ENCODE measurements around the gene ALPK3.
A peak's percentile ranks its signal among the peaks of the same experiment; 100 is the strongest.
"Not testable (repeated sequence)": the region's sequence is repeated elsewhere in the genome, so short reads cannot be mapped to it uniquely, and the experiment has no call there.

ALPK3 gene

DNA sequence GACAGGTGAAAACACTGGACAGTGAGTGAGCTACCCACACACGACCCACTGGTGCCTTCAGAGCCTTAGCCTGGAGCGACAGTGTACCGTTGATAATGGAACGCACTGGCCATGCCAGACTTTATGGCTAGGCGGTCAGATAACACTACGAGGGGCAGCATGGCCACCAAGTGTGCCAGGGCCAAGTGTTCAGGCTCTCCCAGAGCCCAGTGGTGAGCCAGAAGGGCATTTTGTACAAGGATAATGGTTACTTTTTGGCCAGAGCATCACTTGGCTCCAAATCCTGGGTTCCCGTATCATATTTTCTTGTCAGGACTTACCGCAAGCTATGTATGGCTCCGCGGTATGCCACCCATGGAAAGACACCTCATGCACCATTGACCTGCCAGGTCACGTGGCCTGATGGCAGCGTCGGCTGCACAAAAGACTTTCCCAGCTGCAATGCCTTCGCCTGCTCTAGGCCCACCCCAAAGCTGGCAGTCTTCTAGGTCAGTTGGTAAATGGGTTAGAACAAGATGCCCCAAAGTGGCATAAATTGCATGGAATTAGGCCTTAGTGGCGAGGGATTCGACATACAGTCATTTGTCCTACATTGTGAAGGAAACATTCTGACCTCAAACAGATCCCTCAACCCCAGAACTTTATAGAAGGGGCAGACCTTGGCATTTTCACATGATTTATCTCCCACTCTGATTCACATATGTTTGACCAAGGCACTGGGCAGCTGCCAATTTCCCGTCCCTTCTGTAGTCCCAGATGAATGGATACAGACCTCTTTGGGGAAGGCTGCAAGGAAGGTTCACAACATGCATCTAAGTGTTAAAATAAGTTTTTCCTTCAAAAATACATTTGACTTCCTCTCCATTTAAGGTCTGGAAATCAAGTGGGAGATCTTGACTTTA, 55.1 kb downstream of the ALPK3 start:
- Mint-ChIP-seq H3K9me3 (no peaks in the 10 kb centered on the region), H3K27me3 (ENCODE audit: low read depth) (peaks cover 6% of the 10 kb centered on the region), H3K4me3 (no peak overlapping the region), H3K4me1 (ENCODE audit: low read depth) (peaks cover 4% of the 10 kb centered on the region), H3K27ac (no peak overlapping the region), H3K36me3 (ENCODE audit: low read depth) (no peaks in the 10 kb centered on the region)
- DNase-seq (ENCODE audit: low spot score), result no peak

DNA sequence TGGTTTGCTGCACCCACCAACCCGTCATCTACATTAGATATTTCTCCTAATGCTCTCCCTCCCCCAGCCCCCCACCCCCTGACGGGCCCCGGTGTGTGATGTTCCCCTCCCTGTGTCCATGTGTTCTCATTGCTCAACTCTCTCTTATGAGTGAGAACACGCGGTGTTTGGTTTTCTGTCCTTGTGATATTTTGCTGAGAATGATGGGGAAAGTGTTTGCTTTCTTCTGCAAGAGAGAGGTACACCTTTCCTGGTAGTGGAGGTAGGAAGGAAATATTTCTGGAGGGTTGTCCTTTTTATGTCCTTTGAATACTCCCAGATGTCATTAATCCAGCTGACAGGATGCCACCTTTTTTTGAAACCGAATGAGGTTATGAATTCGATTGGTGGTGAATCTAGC, 56.8 kb downstream of the ALPK3 start:
- Mint-ChIP-seq H3K4me3 (no peak overlapping the region), H3K27ac (no peak overlapping the region), H3K4me1 (ENCODE audit: low read depth) (peaks cover 4% of the 10 kb centered on the region), H3K27me3 (ENCODE audit: low read depth) (peaks cover 7% of the 10 kb centered on the region), H3K9me3 (no peaks in the 10 kb centered on the region), H3K36me3 (ENCODE audit: low read depth) (no peaks in the 10 kb centered on the region)
- DNase-seq (ENCODE audit: low spot score), result no peak

DNA sequence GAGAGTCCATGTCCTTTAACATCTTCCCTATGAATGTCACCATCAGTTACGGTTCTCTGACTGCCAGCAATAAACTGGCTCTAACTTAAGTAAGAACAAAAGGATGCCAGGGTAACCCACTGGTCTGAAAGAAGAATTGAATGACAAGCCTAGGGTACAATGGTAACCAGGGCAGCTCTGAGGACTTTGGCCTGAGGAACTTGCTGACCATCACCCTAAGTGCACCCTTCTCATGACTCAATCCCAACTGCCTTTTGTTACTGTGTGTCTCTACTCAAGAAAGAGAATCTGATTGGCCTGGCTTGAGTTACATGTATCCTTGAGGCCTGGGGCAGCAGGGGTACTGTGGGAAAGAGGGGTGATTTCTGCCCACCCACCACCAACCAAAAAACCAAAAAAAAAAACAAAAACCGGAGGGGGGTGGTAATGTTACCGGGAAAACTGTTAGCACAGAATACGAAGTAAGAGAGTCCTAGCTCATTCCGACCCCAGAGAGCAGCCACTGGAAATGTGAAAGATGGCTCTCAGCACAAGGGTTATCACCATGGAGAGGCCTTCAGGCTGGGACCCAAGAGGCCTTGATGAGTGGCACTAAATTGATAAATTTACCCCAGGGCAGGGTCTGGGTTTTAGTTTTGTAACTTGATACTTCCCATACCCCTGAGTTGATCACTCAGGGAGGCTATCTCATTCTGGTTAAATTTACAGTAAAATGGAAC, 58.0 kb downstream of the ALPK3 start:
- no peaks in the 10 kb centered on the region for H3K9me3 Mint-ChIP-seq
- no peak overlapping the region for H3K27ac Mint-ChIP-seq
- H3K4me3 Mint-ChIP-seq, result no peak overlapping the region
- H3K36me3 Mint-ChIP-seq (ENCODE audit: low read depth), result no peaks in the 10 kb centered on the region
- H3K27me3 Mint-ChIP-seq (ENCODE audit: low read depth), result peaks cover 7% of the 10 kb centered on the region
- DNase-seq (ENCODE audit: low spot score), result no peak
- H3K4me1 Mint-ChIP-seq (ENCODE audit: low read depth), result peaks cover 4% of the 10 kb centered on the region

DNA sequence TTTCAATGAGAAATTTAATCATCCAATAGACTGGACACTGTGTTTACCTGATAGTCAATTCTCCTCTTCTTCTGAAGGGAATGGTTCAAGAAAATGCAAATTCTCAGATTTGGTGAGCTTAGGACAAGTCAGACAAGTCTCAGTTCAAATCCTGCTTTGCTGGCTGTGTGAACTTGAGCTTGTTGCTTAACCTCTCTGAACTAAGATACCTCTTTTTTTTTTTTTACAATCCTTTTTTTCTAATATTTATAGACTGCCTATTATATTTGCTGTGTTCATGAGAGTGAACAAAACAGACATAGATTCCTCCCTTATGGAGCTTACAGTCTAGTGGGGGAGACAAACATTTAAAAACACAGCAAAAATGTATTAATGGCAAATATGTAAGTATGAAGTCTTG, 59.1 kb downstream of the ALPK3 start:
- Mint-ChIP-seq H3K27ac (no peak overlapping the region), H3K4me3 (no peak overlapping the region), H3K9me3 (no peaks in the 10 kb centered on the region), H3K36me3 (ENCODE audit: low read depth) (no peaks in the 10 kb centered on the region), H3K27me3 (ENCODE audit: low read depth) (peaks cover 7% of the 10 kb centered on the region), H3K4me1 (ENCODE audit: low read depth) (peaks cover 4% of the 10 kb centered on the region)
- DNase-seq (ENCODE audit: low spot score), result no peak

DNA sequence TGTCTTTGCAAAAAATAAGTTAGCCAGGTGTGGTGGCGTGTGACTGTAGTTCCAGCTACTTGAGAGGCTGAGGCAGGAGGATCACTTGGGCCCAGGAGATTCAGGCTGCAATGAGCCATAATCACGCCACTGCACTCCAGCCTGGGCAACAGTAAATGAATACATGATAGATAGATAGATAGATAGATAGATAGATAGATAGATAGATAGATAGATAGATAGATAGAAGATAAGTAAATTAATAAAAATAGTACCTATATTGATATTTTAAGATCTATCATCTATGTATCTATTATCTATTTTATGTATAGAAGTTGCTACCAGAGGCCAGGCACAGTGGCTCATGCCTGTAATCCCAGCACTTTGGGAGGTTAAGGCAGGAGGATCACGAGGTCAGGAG, 60.5 kb downstream of the ALPK3 start:
- H3K4me1 Mint-ChIP-seq (ENCODE audit: low read depth); H3K9me3 Mint-ChIP-seq; DNase-seq (ENCODE audit: low spot score); H3K27me3 Mint-ChIP-seq (ENCODE audit: low read depth); H3K27ac Mint-ChIP-seq; H3K4me3 Mint-ChIP-seq; H3K36me3 Mint-ChIP-seq (ENCODE audit: low read depth): not testable (repeated sequence)

DNA sequence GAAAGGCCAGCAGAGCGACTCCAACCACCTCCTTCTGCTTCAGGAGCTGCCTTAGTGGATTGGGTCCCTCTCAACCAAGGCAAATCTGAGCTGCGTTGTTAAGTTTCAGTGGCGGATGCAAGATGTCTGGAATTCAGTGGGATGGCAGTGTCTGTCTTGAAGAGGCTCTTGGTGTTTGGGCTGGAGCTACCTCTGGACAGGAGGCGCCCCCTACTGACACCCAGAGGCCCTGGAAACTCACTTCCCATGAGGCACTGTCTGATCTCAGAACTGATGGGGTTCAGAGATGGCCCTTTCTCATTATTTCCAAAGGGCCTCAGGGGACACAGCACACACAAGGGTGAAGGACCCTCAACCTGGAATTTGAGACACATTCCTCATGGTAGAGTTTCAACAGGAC, 61.3 kb downstream of the ALPK3 start:
- Mint-ChIP-seq H3K27ac (no peak overlapping the region), H3K9me3 (no peaks in the 10 kb centered on the region), H3K4me1 (ENCODE audit: low read depth) (peaks cover 4% of the 10 kb centered on the region)

DNA sequence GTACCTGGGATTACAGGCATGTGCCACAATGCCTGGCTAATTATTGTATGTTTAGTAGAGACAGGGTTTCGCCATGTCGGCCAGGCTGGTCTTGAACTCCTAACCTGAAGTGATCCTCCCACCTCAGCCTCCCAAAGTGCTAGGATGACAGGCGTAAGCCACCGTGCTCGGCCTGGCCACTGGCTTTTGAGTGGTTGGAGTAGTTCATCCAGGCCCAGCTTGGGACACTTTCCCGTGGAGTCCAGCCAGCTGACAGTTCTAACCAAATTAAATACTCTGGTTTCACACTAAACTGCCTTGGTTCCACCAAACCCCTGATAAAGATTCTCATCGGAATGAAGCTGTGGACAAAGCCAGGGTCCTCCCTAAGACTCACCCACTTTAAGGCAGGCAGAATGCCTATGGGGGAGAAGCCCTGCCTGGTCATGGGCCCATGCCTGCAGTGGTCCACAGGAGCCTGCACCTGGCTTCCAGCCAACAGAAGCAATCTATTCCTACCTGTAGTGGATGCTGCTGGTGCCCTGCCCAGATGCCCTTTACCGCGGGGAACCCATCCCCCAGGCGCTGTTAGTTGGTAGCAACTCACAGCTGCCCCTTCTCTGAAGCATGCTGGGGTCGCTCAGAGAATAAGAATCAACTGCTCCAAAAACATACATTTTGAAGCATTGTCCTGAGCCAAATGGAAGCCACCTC, 62.1 kb downstream of the ALPK3 start:
- H3K4me3 Mint-ChIP-seq, result no peak overlapping the region
- H3K4me1 Mint-ChIP-seq (ENCODE audit: low read depth), result peaks cover 4% of the 10 kb centered on the region
- H3K9me3 Mint-ChIP-seq, result no peaks in the 10 kb centered on the region
- H3K36me3 Mint-ChIP-seq (ENCODE audit: low read depth), result no peaks in the 10 kb centered on the region
- peaks cover 5% of the 10 kb centered on the region for H3K27me3 Mint-ChIP-seq (ENCODE audit: low read depth)
- no peak for DNase-seq (ENCODE audit: low spot score)
- no peak overlapping the region for H3K27ac Mint-ChIP-seq

More for the DNA sequence above, 61.3 kb downstream of the ALPK3 start:
- DNase-seq (ENCODE audit: low spot score), result peak; percentile 42
- Mint-ChIP-seq H3K27me3 (ENCODE audit: low read depth) (peaks cover 7% of the 10 kb centered on the region), H3K4me3 (no peak overlapping the region), H3K36me3 (ENCODE audit: low read depth) (no peaks in the 10 kb centered on the region)

DNA sequence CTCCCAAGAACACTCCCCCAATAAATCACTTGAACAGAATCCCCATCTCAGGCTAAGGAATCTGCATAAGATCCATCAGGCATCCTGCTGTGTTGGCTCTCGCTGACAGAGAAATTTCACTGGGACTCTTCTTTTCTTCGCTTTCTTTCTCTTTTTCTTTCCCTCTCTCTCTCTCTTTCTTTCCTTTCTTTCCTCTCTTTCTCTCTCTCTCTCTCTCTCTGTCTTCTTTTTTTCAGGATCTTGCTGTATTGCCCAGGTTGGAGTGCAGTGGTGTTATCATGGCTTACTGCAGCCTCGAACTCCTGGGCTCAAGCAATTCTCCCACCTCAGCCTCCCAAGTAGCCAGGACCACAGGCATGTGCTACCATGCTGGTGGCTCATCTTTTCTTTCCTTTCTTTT, 62.9 kb downstream of the ALPK3 start:
- Mint-ChIP-seq H3K27ac (no peak overlapping the region), H3K36me3 (ENCODE audit: low read depth) (no peaks in the 10 kb centered on the region), H3K9me3 (no peaks in the 10 kb centered on the region), H3K4me1 (ENCODE audit: low read depth) (peaks cover 4% of the 10 kb centered on the region), H3K27me3 (ENCODE audit: low read depth) (peaks cover 5% of the 10 kb centered on the region), H3K4me3 (no peak overlapping the region)
- no peak for DNase-seq (ENCODE audit: low spot score)

DNA sequence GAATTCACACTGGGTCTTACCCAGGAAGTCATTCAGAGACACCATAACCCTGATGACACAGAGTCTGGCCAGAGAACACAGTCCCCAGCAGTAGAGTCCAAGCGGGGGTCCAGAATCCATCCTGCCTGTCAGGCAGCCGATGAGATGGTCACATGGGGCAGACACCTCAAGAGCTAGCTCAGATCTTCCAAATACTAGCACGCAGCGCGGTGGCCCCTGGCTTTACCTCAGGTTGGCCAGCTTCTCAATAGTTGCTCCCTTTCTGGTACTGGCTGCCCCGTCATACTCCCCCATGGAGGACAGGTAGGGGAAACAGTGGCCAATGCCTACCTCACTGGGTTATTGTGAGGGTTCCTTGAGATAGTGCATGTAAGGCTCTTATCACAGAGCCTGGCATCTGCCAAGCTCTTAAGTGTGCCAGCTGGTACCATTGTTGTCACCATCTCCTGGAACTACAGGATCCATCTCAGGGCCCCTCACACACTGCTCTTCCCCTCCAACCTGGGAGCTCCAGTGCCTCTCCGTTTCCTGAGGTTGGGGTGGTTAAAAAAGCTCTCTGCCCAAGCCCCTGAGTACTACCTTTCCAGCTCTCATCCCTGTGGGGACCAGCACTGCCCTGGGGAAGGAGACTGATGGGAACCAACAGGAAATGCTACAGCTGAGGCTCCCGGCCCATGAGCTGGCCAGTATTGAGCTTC, 63.8 kb downstream of the ALPK3 start:
- H3K9me3 Mint-ChIP-seq, result no peaks in the 10 kb centered on the region
- no peaks in the 10 kb centered on the region for H3K36me3 Mint-ChIP-seq (ENCODE audit: low read depth)
- H3K27ac Mint-ChIP-seq, result no peak overlapping the region
- peaks cover 4% of the 10 kb centered on the region for H3K4me1 Mint-ChIP-seq (ENCODE audit: low read depth)
- H3K27me3 Mint-ChIP-seq (ENCODE audit: low read depth), result peaks cover 5% of the 10 kb centered on the region
- H3K4me3 Mint-ChIP-seq, result no peak overlapping the region
- no peak for DNase-seq (ENCODE audit: low spot score)

DNA sequence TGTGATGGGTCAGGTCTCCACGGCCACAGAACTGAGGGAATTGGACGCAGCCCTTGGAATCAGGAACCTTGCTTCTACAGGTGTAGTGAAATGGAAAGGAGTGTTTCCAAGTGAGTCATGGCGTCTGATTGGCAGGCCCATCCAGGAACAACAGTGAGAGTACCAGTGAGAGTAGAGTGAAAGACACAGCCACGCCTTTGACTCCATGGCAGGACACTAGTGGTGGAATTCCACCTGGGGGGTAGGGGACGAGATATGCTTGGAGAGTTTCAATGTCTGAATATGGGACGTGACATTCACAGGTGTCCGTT, 64.3 kb downstream of the ALPK3 start:
- Mint-ChIP-seq H3K4me1 (ENCODE audit: low read depth) (peaks cover 4% of the 10 kb centered on the region), H3K36me3 (ENCODE audit: low read depth) (no peaks in the 10 kb centered on the region), H3K27me3 (ENCODE audit: low read depth) (peaks cover 5% of the 10 kb centered on the region), H3K9me3 (no peaks in the 10 kb centered on the region), H3K4me3 (no peak overlapping the region), H3K27ac (no peak overlapping the region)
- DNase-seq (ENCODE audit: low spot score), result no peak

DNA sequence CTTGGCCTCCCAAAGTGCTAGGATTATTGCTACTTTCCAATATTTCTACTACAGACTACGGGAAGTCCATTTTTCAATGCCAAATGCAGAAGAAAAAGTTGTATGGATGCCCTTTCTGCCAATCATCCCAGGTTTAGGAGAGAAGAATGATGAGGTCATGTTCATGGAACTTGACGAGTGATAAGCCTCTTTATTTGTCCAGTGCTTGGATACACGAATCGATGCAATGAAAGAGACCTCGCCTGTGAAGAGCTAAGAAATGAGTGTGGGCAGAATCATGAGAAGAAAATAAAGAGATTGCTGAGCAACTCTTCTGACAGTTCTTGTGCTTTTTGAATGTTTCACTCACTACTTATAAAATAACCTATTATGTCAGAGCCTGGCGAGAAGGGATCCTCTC, 66.3 kb downstream of the ALPK3 start:
- H3K4me1 Mint-ChIP-seq (ENCODE audit: low read depth), result no peaks in the 10 kb centered on the region
- no peaks in the 10 kb centered on the region for H3K36me3 Mint-ChIP-seq (ENCODE audit: low read depth)
- no peak for DNase-seq (ENCODE audit: low spot score)
- no peak overlapping the region for H3K27ac Mint-ChIP-seq
- no peak overlapping the region for H3K4me3 Mint-ChIP-seq
- H3K9me3 Mint-ChIP-seq, result no peaks in the 10 kb centered on the region
- H3K27me3 Mint-ChIP-seq (ENCODE audit: low read depth), result no peaks in the 10 kb centered on the region

DNA sequence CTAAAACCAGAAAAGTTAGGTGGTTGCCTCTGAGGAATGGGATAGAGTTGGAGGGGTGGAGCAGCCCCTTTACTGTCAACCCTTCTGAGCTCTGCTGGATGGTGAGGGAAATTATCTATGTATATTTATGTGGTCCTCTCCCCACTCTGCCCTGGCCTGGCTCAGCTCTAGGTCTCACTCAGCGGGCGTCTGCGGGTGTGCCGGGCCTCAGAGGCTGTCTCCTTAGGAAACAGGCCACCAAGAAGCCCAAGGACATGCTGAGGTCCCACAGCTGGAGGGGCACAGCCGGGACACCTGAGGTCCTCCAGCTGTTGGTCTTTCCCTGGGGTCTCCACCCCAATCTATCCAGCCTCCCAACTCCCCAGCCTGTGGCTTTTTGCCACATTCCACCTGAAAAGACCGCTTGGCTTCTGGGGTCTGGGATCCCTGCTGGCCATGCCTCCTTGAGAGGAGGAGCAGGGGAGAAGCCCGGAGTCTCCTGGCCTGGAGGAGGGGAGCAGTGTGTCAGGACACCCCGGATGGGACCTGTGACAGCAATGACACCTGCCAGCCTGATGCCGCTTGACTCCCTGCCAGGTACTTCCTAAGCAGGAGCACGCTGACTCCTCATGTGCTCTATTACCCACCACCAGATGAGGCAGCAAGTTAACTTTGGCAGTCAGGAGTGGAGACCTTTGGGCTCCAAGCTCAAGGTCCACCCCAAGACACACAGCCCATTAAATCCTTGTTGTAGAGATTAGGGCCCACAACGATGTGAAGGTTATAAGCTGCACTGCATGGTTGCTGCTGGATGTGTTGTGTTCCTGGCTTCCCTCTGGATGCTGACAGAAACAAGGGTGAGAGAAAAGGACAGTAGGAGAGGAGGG, 67.0 kb downstream of the ALPK3 start, which contains the start of gene SLC28A1:
Gene SLC28A1 (plus strand): TSS at position 747 of the 866 bp plus-strand sequence. CDS start 3,099 bp downstream, outside the sequence.
- no peak for DNase-seq (ENCODE audit: low spot score)
- H3K4me3 Mint-ChIP-seq, result no peak within 1 kb of the TSS
- H3K36me3 Mint-ChIP-seq (ENCODE audit: low read depth), result no peaks in the 10 kb centered on the region
- H3K27me3 Mint-ChIP-seq (ENCODE audit: low read depth), result no peaks in the 10 kb centered on the region
- no peaks in the 10 kb centered on the region for H3K4me1 Mint-ChIP-seq (ENCODE audit: low read depth)
- H3K27ac Mint-ChIP-seq, result no peak within 1 kb of the TSS
- H3K9me3 Mint-ChIP-seq, result no peaks in the 10 kb centered on the region

DNA sequence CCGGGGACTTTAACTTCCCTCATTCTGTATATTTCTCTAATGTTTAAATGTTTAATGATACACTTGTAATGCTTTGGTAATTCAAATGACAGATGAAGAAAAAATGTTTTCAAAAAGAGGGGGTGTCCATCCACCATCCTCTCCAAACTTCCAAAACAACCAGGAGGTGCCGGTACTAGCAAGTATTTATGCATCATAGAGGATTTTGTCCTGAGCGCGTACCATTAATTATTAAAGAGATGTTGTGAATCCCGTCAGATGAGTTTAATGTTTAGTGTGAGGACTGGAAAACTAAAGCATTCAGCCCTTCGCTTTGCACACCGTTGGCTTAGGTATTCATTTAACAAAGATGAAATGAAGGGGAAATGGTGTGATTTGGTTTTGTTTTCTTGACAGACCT, 68.6 kb downstream of the ALPK3 start:
- H3K4me1 Mint-ChIP-seq (ENCODE audit: low read depth), result no peaks in the 10 kb centered on the region
- no peaks in the 10 kb centered on the region for H3K27me3 Mint-ChIP-seq (ENCODE audit: low read depth)
- no peaks in the 10 kb centered on the region for H3K9me3 Mint-ChIP-seq
- no peak for DNase-seq (ENCODE audit: low spot score)
- H3K36me3 Mint-ChIP-seq (ENCODE audit: low read depth), result no peaks in the 10 kb centered on the region
- H3K4me3 Mint-ChIP-seq, result no peak overlapping the region
- H3K27ac Mint-ChIP-seq, result no peak overlapping the region
